Smooth muscle cell (in vitro differentiated cells): Measurements from ENCODE around the gene RBM23. TPM values are rescaled to one million over a fixed set of nuclear protein-coding genes. Genes with fewer than 3 reads are reported as not detected.

Experiments used
- DNase-seq: peaks from one replicate; lab custom pipeline; 2025; ENCODE audit not compliant: unreplicated experiment; lab: John Stamatoyannopoulos, UW
- H2AFZ ChIP-seq: fragments of 200-600 bp; sonication (generic); 2 replicates; pipeline ENCODE4 v1.6.0; 2016; ENCODE audit warnings: antibody characterized with exemption, low read depth, mild to moderate bottlenecking
- H3F3A ChIP-seq: fragments of 200-600 bp; sonication (generic); 2 replicates; pipeline ENCODE4 v1.6.0; 2017; ENCODE audit warnings: antibody characterized with exemption, low read depth
- H3K27ac ChIP-seq: fragments of 200-600 bp; sonication (generic); 2 replicates; pipeline ENCODE4 v1.5.1; 2016; ENCODE audit warnings: low read depth, mild to moderate bottlenecking
- H3K27me3 ChIP-seq: fragments of 200-600 bp; sonication (generic); 2 replicates; pipeline ENCODE4 v1.6.1; 2016; ENCODE audit warnings: low read depth, mild to moderate bottlenecking
- H3K36me3 ChIP-seq: fragments of 200-600 bp; sonication (generic); 2 replicates; pipeline ENCODE4 v1.5.1; 2016; ENCODE audit warnings: low read depth
- H3K4me1 ChIP-seq: fragments of 200-600 bp; sonication (generic); 2 replicates; pipeline ENCODE4 v1.5.1; 2016; ENCODE audit warnings: low read depth
- H3K4me2 ChIP-seq: fragments of 200-600 bp; sonication (generic); 2 replicates; pipeline ENCODE4 v1.6.0; 2016; ENCODE audit warnings: mild to moderate bottlenecking
- H3K4me3 ChIP-seq: fragments of 200-600 bp; sonication (generic); 2 replicates; pipeline ENCODE4 v1.5.1; 2016; ENCODE audit warnings: mild to moderate bottlenecking
- H3K79me2 ChIP-seq: fragments of 200-600 bp; sonication (generic); 2 replicates; pipeline ENCODE4 v1.6.0; 2016; ENCODE audit warnings: low read depth, mild to moderate bottlenecking
- H3K9ac ChIP-seq: fragments of 200-600 bp; sonication (generic); 2 replicates; pipeline ENCODE4 v1.6.0; 2016; ENCODE audit warnings: low read depth
- H3K9me3 ChIP-seq: fragments of 200-600 bp; sonication (generic); replicated peaks from 2 replicates; pipeline ENCODE4 v1.5.1; 2016; ENCODE audit warnings: low read depth
- H4K20me1 ChIP-seq: fragments of 200-600 bp; sonication (generic); 2 replicates; pipeline ENCODE4 v1.6.0; 2016; ENCODE audit warnings: low read depth
- WGBS: methylation state at CpG from one replicate; pipeline ENCODE4 v1.1.7; 2016; ENCODE audit warnings: low lambda C conversion rate; 5-methylcytosine and 5-hydroxymethylcytosine counted together
- polyA plus RNA-seq: library from polyadenylated mRNA; unstranded; fragments of >200 nt; fragmentation: Nextera tagmentation; extraction: Ambion mirVana; gene quantifications from 2 replicates; pipeline ENCODE4 v1.2.1, GENCODE V29; 2016
- total RNA-seq: library from RNA; depleted of rRNA; stranded (reverse); fragments of >200 nt; gene quantifications from 2 replicates; pipeline ENCODE4 v1.2.3, GENCODE V29; 2014
- TF ChIP-seq, protein P1 (sequence below): fragments of 200-600 bp; sonication (generic); IDR thresholded peaks from 2 replicates; pipeline ENCODE4 v1.5.1; 2017; ENCODE audit warnings: borderline replicate concordance, mild to moderate bottlenecking, antibody characterized with exemption; ENCODE audit not compliant: insufficient read depth, poor library complexity, severe bottlenecking

Gene RBM23
- total and polyA plus RNA-seq, 2 experiments from 2014 or later, result 59.3 to 112 TPM

GRCh38 chr14:22872033-22872832 is 46.7 kb downstream of the RBM23 start:
- Histone ChIP-seq H3F3A (peaks cover 11% of the 10 kb centered on the region), H3K27ac (peak overlapping the region; percentile 90), H4K20me1 (no peaks in the 10 kb centered on the region), H3K79me2 (peaks cover 12% of the 10 kb centered on the region), H2AFZ (peak overlapping the region; percentile 87), H3K4me1 (peaks cover 12% of the 10 kb centered on the region), H3K4me3 (peak overlapping the region; percentile 79), H3K9ac (peak overlapping the region; percentile 82), H3K4me2 (peak overlapping the region; percentile 88), H3K27me3 (no peaks in the 10 kb centered on the region), H3K9me3 (no peaks in the 10 kb centered on the region), H3K36me3 (no peaks in the 10 kb centered on the region)
- TF ChIP-seq, protein P1, sequence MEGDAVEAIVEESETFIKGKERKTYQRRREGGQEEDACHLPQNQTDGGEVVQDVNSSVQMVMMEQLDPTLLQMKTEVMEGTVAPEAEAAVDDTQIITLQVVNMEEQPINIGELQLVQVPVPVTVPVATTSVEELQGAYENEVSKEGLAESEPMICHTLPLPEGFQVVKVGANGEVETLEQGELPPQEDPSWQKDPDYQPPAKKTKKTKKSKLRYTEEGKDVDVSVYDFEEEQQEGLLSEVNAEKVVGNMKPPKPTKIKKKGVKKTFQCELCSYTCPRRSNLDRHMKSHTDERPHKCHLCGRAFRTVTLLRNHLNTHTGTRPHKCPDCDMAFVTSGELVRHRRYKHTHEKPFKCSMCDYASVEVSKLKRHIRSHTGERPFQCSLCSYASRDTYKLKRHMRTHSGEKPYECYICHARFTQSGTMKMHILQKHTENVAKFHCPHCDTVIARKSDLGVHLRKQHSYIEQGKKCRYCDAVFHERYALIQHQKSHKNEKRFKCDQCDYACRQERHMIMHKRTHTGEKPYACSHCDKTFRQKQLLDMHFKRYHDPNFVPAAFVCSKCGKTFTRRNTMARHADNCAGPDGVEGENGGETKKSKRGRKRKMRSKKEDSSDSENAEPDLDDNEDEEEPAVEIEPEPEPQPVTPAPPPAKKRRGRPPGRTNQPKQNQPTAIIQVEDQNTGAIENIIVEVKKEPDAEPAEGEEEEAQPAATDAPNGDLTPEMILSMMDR, result peak; percentile 96
- under 1% methylated on average over 12 of the region's 45 CpGs for WGBS
- peak; percentile 74 for DNase-seq

GRCh38 chr14:22871224-22872032 is 47.5 kb downstream of the RBM23 start, which contains the start of gene LRP10:
LRP10 (plus strand) TSS chr14:22871740; CDS start chr14:22872304, 564 bp downstream.
- Histone ChIP-seq H3K9me3 (no peaks in the 10 kb centered on the region), H3K27me3 (no peaks in the 10 kb centered on the region), H3K27ac (peak within 1 kb of the TSS; percentile 90), H3K4me3 (peak within 1 kb of the TSS; percentile 79), H3K9ac (peak within 1 kb of the TSS; percentile 82), H2AFZ (peak within 1 kb of the TSS; percentile 87), H4K20me1 (no peaks in the 10 kb centered on the region), H3F3A (peaks cover 11% of the 10 kb centered on the region), H3K36me3 (no peaks in the 10 kb centered on the region), H3K79me2 (peaks cover 12% of the 10 kb centered on the region), H3K4me1 (peaks cover 12% of the 10 kb centered on the region), H3K4me2 (peak within 1 kb of the TSS; percentile 88)
- peak; percentile 74 for DNase-seq
- WGBS, result under 1% methylated on average over 41 of the region's 50 CpGs
- TF ChIP-seq, protein P1, result no peak

GRCh38 chr14:22870811-22871223 is 48.1 kb downstream of the RBM23 start:
- peak overlapping the region; percentile 88 for H3K4me2 ChIP-seq

More at GRCh38 chr14:22870811-22871223, 48.1 kb downstream of the RBM23 start:
- H3K4me3 ChIP-seq, result peak overlapping the region; percentile 79
- H3K9me3 ChIP-seq, result no peaks in the 10 kb centered on the region
- WGBS, result 8% methylated on average over 1 of the region's 1 CpG
- peak overlapping the region; percentile 87 for H2AFZ ChIP-seq
- no peak for DNase-seq
- TF ChIP-seq, protein P1, result no peak
- peak overlapping the region; percentile 82 for H3K9ac ChIP-seq
- no peaks in the 10 kb centered on the region for H3K36me3 ChIP-seq
- H3K79me2 ChIP-seq, result peaks cover 12% of the 10 kb centered on the region
- H3K4me1 ChIP-seq, result peaks cover 12% of the 10 kb centered on the region
- peak overlapping the region; percentile 90 for H3K27ac ChIP-seq
- no peaks in the 10 kb centered on the region for H4K20me1 ChIP-seq
- peaks cover 11% of the 10 kb centered on the region for H3F3A ChIP-seq
- H3K27me3 ChIP-seq, result no peaks in the 10 kb centered on the region
